HG02852 (cell line): ENCODE results near the gene CD22.

ENCODE experiments used
- ATAC-seq: cut with Tn5 transposase; IDR thresholded peaks from one replicate; pipeline ENCODE4 v1.9.1; 2021; ENCODE audit warnings: mild to moderate bottlenecking, moderate library complexity; ENCODE audit not compliant: unreplicated experiment

The CD22 gene

DNA sequence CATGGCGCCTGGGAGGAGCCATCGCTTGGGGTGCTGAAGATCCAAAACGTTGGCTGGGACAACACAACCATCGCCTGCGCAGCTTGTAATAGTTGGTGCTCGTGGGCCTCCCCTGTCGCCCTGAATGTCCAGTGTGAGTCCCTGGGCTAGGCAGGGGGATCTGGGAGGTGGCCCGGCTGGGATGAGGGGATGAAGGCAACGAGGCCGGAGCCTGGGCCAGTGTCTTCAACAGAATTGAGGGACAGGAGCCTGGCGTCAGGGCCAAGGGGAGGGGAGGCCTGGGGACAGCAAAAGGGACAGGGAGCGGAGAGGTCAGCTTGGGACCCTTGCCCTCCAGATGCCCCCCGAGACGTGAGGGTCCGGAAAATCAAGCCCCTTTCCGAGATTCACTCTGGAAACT lies 12.0 kb downstream of the CD22 start:
- no peak for ATAC-seq

DNA sequence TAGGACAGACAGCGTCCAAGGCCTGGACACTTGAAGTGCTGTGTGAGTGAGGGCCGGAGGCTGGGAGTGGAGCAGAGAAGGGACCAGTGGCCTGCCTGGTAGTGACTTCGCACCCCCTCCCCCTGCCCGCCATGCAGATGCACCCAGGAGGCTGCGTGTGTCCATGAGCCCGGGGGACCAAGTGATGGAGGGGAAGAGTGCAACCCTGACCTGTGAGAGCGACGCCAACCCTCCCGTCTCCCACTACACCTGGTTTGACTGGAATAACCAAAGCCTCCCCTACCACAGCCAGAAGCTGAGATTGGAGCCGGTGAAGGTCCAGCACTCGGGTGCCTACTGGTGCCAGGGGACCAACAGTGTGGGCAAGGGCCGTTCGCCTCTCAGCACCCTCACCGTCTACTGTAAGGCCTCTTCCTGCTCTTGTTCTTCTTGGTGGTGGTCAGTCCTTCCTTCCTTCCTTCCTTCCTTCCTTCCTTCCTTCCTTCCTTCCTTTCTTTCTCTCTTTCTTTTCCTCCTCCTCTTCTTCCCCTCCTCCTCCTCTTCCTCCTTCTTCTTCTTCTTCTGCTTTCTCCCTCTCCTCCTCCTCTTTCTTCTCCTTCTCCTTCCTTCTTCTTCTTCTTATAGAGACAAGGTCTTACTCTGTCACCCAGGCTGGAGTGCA lies 12.7 kb downstream of the CD22 start:
- ATAC-seq = no peak

GRCh38 chr19:35342430-35342829 lies 13.4 kb downstream of the CD22 start:
- no peak for ATAC-seq

- no peak for ATAC-seq
These were observed 15.6 kb downstream of the CD22 start for GRCh38 chr19:35344511-35345031.

DNA sequence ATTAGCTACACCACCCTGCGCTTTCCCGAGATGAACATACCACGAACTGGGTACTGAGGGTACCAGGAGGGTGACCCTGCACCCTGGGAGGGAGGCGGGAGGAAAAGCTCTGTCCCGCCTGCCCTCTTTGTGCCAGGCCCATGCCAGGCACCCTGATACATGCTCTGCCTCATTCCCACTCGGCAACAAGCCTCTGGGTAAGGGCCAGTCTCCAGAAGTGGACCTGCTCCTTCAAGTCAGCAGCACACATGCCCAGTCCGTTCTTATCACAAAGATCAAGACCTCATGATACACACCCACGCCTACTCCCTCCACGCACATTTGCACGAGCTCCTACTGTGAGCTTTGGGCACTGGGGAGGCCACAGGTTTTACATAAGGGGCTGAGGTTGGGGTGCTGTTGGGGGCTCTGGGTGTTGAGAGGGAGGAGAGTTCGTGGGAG lies 16.7 kb downstream of the CD22 start:
- no peak for ATAC-seq

- no peak for ATAC-seq
These were observed 17.4 kb downstream of the CD22 start for GRCh38 chr19:35346193-35347052.

- peak; percentile 51 for ATAC-seq
These were observed 18.4 kb downstream of the CD22 start, which contains the start of gene FFAR1 for GRCh38 chr19:35347171-35347929. Gene FFAR1 (plus strand): TSS chr19:35347902. CDS start chr19:35351552, 3,650 bp downstream.

DNA sequence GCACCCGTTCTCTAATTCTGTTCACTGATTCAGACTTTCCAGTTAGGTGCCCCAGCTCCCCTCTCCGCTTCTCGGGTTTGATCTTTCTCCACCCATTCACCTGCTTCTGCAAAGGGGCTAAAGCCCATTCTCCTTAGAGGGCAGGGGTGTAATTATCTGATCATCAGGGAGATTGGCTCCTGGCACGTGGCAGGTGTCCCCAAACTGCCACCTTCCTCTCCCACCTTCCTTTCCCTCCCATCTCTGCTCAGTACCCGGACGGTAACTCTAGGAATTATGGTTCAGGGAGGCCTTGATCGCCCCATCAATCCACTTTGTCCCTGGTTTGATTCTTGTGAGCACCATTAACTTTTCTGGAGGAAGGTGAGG lies 18.9 kb downstream of the CD22 start:
- no peak for ATAC-seq

DNA sequence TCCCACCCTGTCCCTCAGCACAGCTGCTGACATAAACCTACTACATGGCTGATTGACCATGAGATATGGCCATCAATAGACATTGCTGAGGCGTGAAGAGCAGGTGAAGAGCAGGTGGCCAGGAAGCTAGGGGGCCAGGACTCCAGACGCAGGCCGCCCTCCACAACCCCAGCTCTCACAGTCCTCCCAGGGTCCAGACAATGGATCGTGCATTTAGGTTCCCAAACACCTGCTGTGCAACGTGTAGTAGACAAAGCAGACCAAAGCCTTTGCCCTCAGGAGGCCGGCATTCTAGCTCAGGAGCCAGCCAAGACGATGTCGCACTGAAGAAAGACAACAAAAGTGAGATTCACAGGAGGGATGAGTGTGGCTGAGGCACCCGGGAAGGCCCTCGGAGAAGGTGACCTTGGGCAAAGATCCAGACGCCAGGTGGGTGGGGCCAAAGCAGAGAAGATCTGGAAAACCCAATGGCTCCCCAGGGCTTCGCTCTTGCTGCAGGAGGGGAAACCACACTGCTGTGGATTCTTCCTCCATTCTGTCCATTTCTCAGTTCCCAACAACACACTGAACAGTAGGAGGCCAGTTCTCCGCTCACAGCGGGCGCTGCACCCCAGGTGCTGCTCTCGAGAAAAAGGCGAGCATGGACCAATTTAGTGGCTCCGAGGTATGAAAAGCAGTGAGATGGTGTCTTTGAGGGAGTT lies 20.1 kb downstream of the CD22 start:
- no peak for ATAC-seq

DNA sequence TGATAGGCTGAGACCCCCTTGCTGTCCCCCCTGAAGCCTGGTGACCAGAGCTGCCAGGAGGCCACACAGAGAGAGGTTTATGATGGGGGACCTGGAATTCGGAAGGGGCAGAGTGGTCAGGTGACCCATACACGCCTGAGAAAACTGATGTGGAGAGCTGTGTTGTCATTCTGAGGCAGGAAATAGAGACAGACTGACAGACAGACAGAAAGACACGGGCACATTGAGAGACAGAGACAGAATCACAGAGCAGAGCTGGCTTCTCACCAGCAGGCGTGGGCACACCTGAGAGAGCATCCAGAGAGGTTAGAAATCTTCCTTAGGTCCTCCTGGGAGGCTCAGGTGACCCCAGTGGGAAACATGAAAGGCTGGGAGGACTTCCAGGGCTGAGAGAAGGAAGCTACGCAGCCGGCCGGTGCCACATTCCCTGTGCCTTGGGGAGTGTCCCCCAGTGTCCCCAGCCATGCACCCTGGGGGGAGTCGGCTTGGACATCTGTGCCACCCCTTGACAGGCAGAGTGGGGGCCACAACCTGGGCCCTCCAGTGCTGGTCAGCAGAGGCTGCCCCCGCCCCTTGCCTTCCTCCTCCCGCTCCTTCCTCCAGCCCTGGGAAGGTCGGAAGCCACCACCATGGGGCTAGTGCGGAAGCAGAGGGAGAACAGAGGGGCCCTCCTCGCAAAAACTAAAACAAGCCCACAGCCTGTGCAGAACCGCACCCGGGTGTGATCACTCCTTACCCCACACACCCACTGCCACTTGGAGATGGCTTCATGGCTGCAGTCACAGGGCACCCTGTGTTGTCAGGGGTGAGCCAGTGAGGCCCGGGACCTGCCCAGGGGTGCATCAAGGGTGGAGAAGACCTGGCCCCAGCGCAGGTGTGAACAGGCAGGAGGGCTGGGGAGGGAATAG lies 20.9 kb downstream of the CD22 start:
- no peak for ATAC-seq

DNA sequence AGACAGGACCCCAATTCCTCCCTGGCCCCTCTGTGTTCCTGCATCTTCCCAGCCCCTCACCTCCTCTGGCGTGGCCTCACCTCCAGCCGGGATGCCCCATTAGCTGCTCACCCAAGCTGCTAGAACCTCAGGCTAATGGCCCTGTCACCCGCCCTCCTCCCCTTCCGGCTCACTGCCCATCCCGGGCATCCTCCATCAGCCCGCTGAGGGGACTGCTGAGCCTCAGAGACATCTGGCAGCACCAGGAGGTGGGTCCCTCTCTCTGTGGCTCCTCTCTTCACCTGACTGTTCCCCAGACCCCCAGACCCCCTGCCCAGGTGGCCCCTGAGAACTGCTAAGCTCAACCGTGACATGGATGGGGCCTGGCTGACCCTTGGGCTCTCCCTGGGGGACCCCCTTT lies 21.6 kb downstream of the CD22 start:
- ATAC-seq = no peak

GRCh38 chr19:35351411-35352176 lies 22.6 kb downstream of the CD22 start:
- no peak for ATAC-seq

- no peak for ATAC-seq
These were observed 23.1 kb downstream of the CD22 start for GRCh38 chr19:35352177-35352447.

- no peak for ATAC-seq
These were observed 23.7 kb downstream of the CD22 start for GRCh38 chr19:35352448-35353304.

- no peak for ATAC-seq
These were observed 24.6 kb downstream of the CD22 start for GRCh38 chr19:35353635-35354034.

GRCh38 chr19:35354898-35355297 lies 25.9 kb downstream of the CD22 start:
- ATAC-seq = no peak

DNA sequence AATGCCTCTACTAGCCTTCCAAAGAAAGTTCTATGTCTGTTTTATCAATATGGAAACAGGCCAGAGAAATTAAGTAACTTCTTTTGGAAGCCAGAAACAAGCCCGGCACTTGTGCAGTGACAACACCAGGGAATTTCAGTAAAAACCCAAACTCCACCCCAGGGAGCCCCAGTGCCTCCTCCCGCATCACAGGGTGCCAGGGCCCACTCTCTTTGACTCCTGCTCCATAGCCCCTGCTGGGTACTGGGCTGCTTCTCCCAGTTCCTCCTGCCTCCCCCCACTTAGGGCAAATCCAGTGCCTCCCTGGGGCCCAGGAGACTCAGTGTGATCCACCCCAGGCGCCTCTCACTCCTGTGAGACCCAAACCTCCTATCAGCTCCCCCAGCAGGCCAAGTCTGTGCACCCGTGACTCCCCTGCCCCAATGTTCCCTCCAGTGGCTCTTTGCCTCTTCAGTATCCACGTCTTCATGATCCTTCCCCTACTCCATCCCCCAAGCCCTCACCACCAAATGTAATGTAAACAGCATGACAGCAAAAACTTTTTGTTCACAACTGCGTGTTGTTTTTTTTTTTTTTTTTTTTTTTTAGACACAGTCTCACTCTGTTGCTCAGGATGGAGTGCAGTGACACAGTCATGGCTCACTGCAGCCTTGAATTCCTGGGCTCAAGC lies 26.9 kb downstream of the CD22 start:
- ATAC-seq = no peak
